ENCODE measurements around the gene MKI67.

- TF ChIP-seq CTCF (IDR thresholded peaks at IDR 0.05 in 2 of 3, conservative IDR thresholded peaks at IDR 0.05 in 1 of 3; ENCODE audit: insufficient read depth in 2 of 3, low read depth in 1 of 3, low read length in 3 of 3) (no peak), SP2 (IDR thresholded peaks at IDR 0.05; ENCODE audit: extremely low read depth, low read depth, low read length, poor library complexity, severe bottlenecking) (no peak), ETV6 (IDR thresholded peaks at IDR 0.05; ENCODE audit: borderline replicate concordance in 1 of 2, low read depth in 2 of 2, low read length in 1 of 2) (no peak), ETV6 (CRISPR knock-in tag; IDR thresholded peaks at IDR 0.05; ENCODE audit: borderline replicate concordance) (no peak), KDM2B (CRISPR knock-in tag; IDR thresholded peaks at IDR 0.05) (no peak), NFYB (IDR thresholded peaks at IDR 0.05; ENCODE audit: extremely low read depth, insufficient read length) (no peak), ZBTB49 (CRISPR knock-in tag; IDR thresholded peaks at IDR 0.05; ENCODE audit: borderline replicate concordance) (no peak), HMG20A (CRISPR knock-in tag; conservative IDR thresholded peaks at IDR 0.05) (no peak)
Measured at GRCh38 chr10:128055061-128055868, 71.0 kb downstream of the MKI67 start.

Measured in K562 (cell line).